H1 (cell line): ENCODE data around the gene NDUFAB1. TPM values are rescaled to one million over a fixed set of nuclear protein-coding genes. Genes with fewer than 3 reads are reported as not detected.

Experiments
- CTCF ChIA-PET: fragments of 300-600 bp; sonication (Branson Sonifier 250); formaldehyde crosslinking; loops from one replicate; lab custom pipeline; 2021; ENCODE audit not compliant: partially characterized antibody; lab: Charles Lee
- POLR2A ChIA-PET: fragments of 300-600 bp; sonication (Branson Sonifier 250); formaldehyde crosslinking; loops from one replicate; lab custom pipeline; 2021; ENCODE audit warnings: inconsistent platforms; ENCODE audit not compliant: partially characterized antibody; lab: Charles Lee
- DNase-seq, 2 experiments: peaks; one replicate each; pipeline versions ENCODE4 v3.0.0 to v3.0.0-alpha.2; 2010 to 2022; ENCODE audit warnings: low spot score in 2 of 2, low read depth in 1 of 2, mixed read lengths in 1 of 2
- FAIRE-seq: peaks from 2 replicates; lab custom pipeline; 2011; peaks lifted over from hg19 to GRCh38; lab: Jason Lieb, UNC
- H2AFZ ChIP-seq: 2 replicates; pipeline ENCODE4 v1.8.1; 2012; ENCODE audit warnings: low read length, inconsistent platforms
- H2AK5ac ChIP-seq: 2 replicates; pipeline ENCODE4 v1.6.1; 2013; ENCODE audit warnings: low read depth, low read length
- H2BK120ac ChIP-seq: replicated peaks from 2 replicates; pipeline ENCODE3; 2013; ENCODE audit warnings: low read depth, low read length, inconsistent platforms
- H2BK12ac ChIP-seq: 2 replicates; pipeline ENCODE4 v1.6.1; 2013; ENCODE audit warnings: low read depth, low read length
- H2BK15ac ChIP-seq: 2 replicates; pipeline ENCODE4 v1.6.1; 2013; ENCODE audit warnings: low read length
- H2BK20ac ChIP-seq: 2 replicates; pipeline ENCODE4 v1.6.1; 2013; ENCODE audit warnings: low read length
- H2BK5ac ChIP-seq: 2 replicates; pipeline ENCODE4 v1.6.1; 2013; ENCODE audit warnings: low read depth, low read length
- H3K14ac ChIP-seq: 2 replicates; pipeline ENCODE4 v1.6.1; 2013; ENCODE audit warnings: inconsistent platforms; ENCODE audit not compliant: insufficient read length
- H3K18ac ChIP-seq: 2 replicates; pipeline ENCODE4 v1.6.1; 2013; ENCODE audit warnings: low read length; ENCODE audit errors: extremely low read depth
- H3K23ac ChIP-seq: 2 replicates; pipeline ENCODE4 v1.6.1; 2013; ENCODE audit warnings: inconsistent platforms; ENCODE audit not compliant: insufficient read length
- H3K23me2 ChIP-seq: 2 replicates; pipeline ENCODE4 v1.6.1; 2013; ENCODE audit warnings: low read depth, low read length
- H3K27ac ChIP-seq: 2 replicates; pipeline ENCODE4 v1.6.1; 2011; ENCODE audit warnings: low read depth, low read length, inconsistent platforms
- H3K27me3 ChIP-seq, 4 experiments: replicated peaks in 1 of 4; 1 replicate in 1 of 4; 2 replicates in 3 of 4; pipeline versions ENCODE4 v1.6.1 to v1.8.1; 2011 to 2013; ENCODE audit warnings: low read length in 3 of 4, mild to moderate bottlenecking in 3 of 4, inconsistent platforms in 2 of 4, mixed read lengths in 2 of 4, moderate library complexity in 1 of 4; ENCODE audit not compliant: control insufficient read depth in 3 of 4, insufficient read depth in 3 of 4; ENCODE audit errors: extremely low read depth in 1 of 4
- H3K36me3 ChIP-seq, 4 experiments: 2 replicates each; pipeline versions ENCODE4 v1.6.1 to v1.8.1; 2011 to 2013; ENCODE audit warnings: mild to moderate bottlenecking in 4 of 4, low read length in 3 of 4, moderate library complexity in 2 of 4, control low read depth in 1 of 4, inconsistent platforms in 1 of 4; ENCODE audit not compliant: insufficient read depth in 4 of 4, control insufficient read depth in 2 of 4
- H3K4ac ChIP-seq: replicated peaks from 2 replicates; pipeline ENCODE3; 2013; ENCODE audit warnings: low read length, low read depth, mixed read lengths, inconsistent platforms; ENCODE audit not compliant: insufficient read length
- H3K4me1 ChIP-seq, 4 experiments: replicated peaks in 1 of 4; 1 replicate in 1 of 4; 2 replicates in 3 of 4; pipeline versions ENCODE4 v1.6.1 to v1.8.1; 2011 to 2013; ENCODE audit warnings: low read length in 3 of 4, inconsistent platforms in 2 of 4, mixed read lengths in 1 of 4; ENCODE audit not compliant: insufficient read depth in 4 of 4, control insufficient read depth in 3 of 4
- H3K4me2 ChIP-seq, 2 experiments: 2 replicates each; pipeline versions ENCODE4 v1.6.1 to v1.8.1; 2011 to 2013; ENCODE audit warnings: low read depth in 2 of 2, low read length in 2 of 2, control low read depth in 1 of 2, inconsistent platforms in 1 of 2, mild to moderate bottlenecking in 1 of 2; ENCODE audit not compliant: insufficient read depth in 1 of 2
- H3K4me3 ChIP-seq, 4 experiments: fragments of 200-600, 300-600 bp in 1 of 4; sonication (generic), shearing (Covaris generic), sonication (Bioruptor Twin) in 1 of 4; 2 replicates each; pipeline versions ENCODE4 v1.5.1 to v1.8.1; 2011 to 2016; ENCODE audit warnings: low read length in 4 of 4, low read depth in 3 of 4, control low read depth in 2 of 4, inconsistent platforms in 2 of 4, mild to moderate bottlenecking in 2 of 4, mixed read lengths in 1 of 4, moderate library complexity in 1 of 4; ENCODE audit not compliant: insufficient read depth in 2 of 4; ENCODE audit errors: extremely low read depth in 1 of 4
- H3K56ac ChIP-seq: replicated peaks from 2 replicates; pipeline ENCODE3; 2013; ENCODE audit warnings: low read depth, mild to moderate bottlenecking, mixed read lengths, low read length, inconsistent platforms; ENCODE audit not compliant: insufficient read length
- H3K79me1 ChIP-seq: 2 replicates; pipeline ENCODE4 v1.6.1; 2013; ENCODE audit warnings: low read depth, low read length, control low read depth
- H3K79me2 ChIP-seq, 2 experiments: 2 replicates each; pipeline versions ENCODE4 v1.6.1 to v1.8.1; 2012 to 2013; ENCODE audit warnings: low read length in 2 of 2, mild to moderate bottlenecking in 2 of 2, inconsistent platforms in 1 of 2; ENCODE audit not compliant: insufficient read depth in 2 of 2, control insufficient read depth in 1 of 2
- H3K9ac ChIP-seq, 4 experiments: replicated peaks in 1 of 4; 1 replicate in 1 of 4; 2 replicates in 3 of 4; pipeline versions ENCODE4 v1.6.1 to v1.8.1; 2011 to 2013; ENCODE audit warnings: low read depth in 3 of 4, low read length in 3 of 4, control low read depth in 2 of 4, mild to moderate bottlenecking in 2 of 4, moderate library complexity in 2 of 4, inconsistent platforms in 1 of 4; ENCODE audit errors: extremely low read depth in 1 of 4
- H3K9me3 ChIP-seq, 2 experiments: 2 replicates each; pipeline versions ENCODE4 v1.6.1 to v1.8.1; 2012 to 2013; ENCODE audit warnings: mild to moderate bottlenecking in 2 of 2, moderate library complexity in 2 of 2, control low read depth in 1 of 2, inconsistent platforms in 1 of 2, low read depth in 1 of 2, low read length in 1 of 2, mixed read lengths in 1 of 2; ENCODE audit not compliant: insufficient read depth in 2 of 2
- H4K20me1 ChIP-seq, 2 experiments: replicated peaks in 1 of 2; 2 replicates each; pipeline versions ENCODE3 to v1.8.1; 2011 to 2013; ENCODE audit warnings: inconsistent platforms in 2 of 2, low read length in 2 of 2, mild to moderate bottlenecking in 1 of 2; ENCODE audit not compliant: insufficient read depth in 2 of 2, control insufficient read depth in 1 of 2
- H4K5ac ChIP-seq: 2 replicates; pipeline ENCODE4 v1.6.1; 2013; ENCODE audit warnings: low read length, low read depth, mixed read lengths, inconsistent platforms; ENCODE audit not compliant: insufficient read length
- H4K8ac ChIP-seq: 2 replicates; pipeline ENCODE4 v1.8.0; 2013; ENCODE audit warnings: mild to moderate bottlenecking, moderate library complexity, low read length, inconsistent platforms; ENCODE audit not compliant: insufficient read depth; ENCODE audit errors: extremely low read depth
- H4K91ac ChIP-seq: replicated peaks from 2 replicates; pipeline ENCODE3; 2013; ENCODE audit warnings: low read length, mixed read lengths, inconsistent platforms; ENCODE audit not compliant: insufficient read length
- ATF3 ChIP-seq: IDR thresholded peaks from 2 replicates; pipeline ENCODE4 v1.6.1; 2011; ENCODE audit warnings: low read depth, mild to moderate bottlenecking, low read length; ENCODE audit not compliant: insufficient read depth
- CREB1 ChIP-seq: IDR thresholded peaks from 2 replicates; pipeline ENCODE4 v1.6.1; 2012; ENCODE audit warnings: inconsistent platforms
- EGR1 ChIP-seq: IDR thresholded peaks from 2 replicates; pipeline ENCODE4 v1.6.1; 2011; ENCODE audit warnings: low read depth, low read length, borderline replicate concordance
- KDM1A ChIP-seq: fragments of 200-600, 300-600 bp; sonication (generic); IDR thresholded peaks from 2 replicates; pipeline ENCODE4 v1.7.1; 2016; ENCODE audit warnings: mild to moderate bottlenecking, low read length, borderline replicate concordance
- NANOG ChIP-seq: IDR thresholded peaks from 2 replicates; pipeline ENCODE4 v1.6.1; 2011; ENCODE audit warnings: low read length, low read depth, mild to moderate bottlenecking, inconsistent platforms; ENCODE audit not compliant: insufficient read depth, poor library complexity, severe bottlenecking
- RBBP5 ChIP-seq: IDR thresholded peaks from 2 replicates; pipeline ENCODE4 v1.7.1; 2012; ENCODE audit warnings: low read depth, mild to moderate bottlenecking, inconsistent platforms, low read length, moderate library complexity, borderline replicate concordance
- WGBS, 2 experiments: shearing (Covaris generic) in 1 of 2; methylation state at CpG; one replicate each; pipeline versions ENCODE4 v1.1.6 to v1.1.7; 2013 to 2015; ENCODE audit warnings: low lambda C conversion rate in 2 of 2, mixed read lengths in 2 of 2, inconsistent platforms in 1 of 2, low coverage in 1 of 2, missing lambda C conversion rate in 1 of 2; ENCODE audit not compliant: insufficient replicate concordance in 2 of 2, insufficient coverage in 1 of 2, insufficient read length in 1 of 2; ENCODE audit errors: extremely low coverage in 1 of 2, missing lambda C conversion rate in 1 of 2; 5-methylcytosine and 5-hydroxymethylcytosine counted together
- long read RNA-seq, 2 experiments: library from RNA in 1 of 2; library from capped mRNA in 1 of 2; stranded (forward); transcript quantifications; one replicate each; pipeline ENCODE4 v2.0.0, GENCODE V29; 2021; ENCODE audit warnings: inconsistent platforms in 1 of 2
- polyA minus RNA-seq, 3 experiments: library from RNA; depleted of rRNA, polyadenylated mRNA; stranded (reverse); fragments of >200 nt; gene quantifications; 1 replicate in 2 of 3; 2 replicates in 1 of 3; pipeline ENCODE4 v1.2.3, GENCODE V29; 2011
- polyA plus RNA-seq, 7 experiments: library from polyadenylated mRNA; depleted of rRNA in 3 of 7; stranded (reverse) in 5 of 7; unstranded in 2 of 7; fragments of >200 nt in 5 of 7; fragments of 200-250 nt in 2 of 7; gene quantifications; 1 replicate in 5 of 7; 2 replicates in 1 of 7; 4 replicates in 1 of 7; pipeline versions ENCODE4 v1.2.1 to v1.2.3, GENCODE V29; 2011 to 2013; ENCODE audit warnings: missing spikeins in 2 of 7, mixed read lengths in 2 of 7
- total RNA-seq: library from RNA; stranded (reverse); fragmentation: NEBNext Ultra II Directional; extraction: Animal tissue kit (Norgen Biotek cat#: 25700); gene quantifications from 2 replicates; pipeline ENCODE4 v1.2.1, GENCODE V29; 2021

Gene NDUFAB1
- 135 and 145 TPM in 2 replicates for total RNA-seq
- 247 and 294 TPM in 2 replicates for polyA plus RNA-seq (2011; rRNA removed)
- polyA plus RNA-seq (2011; cell fraction: cytosol; rRNA removed) = 251 TPM
- 179 TPM for polyA plus RNA-seq (2011; cell fraction: nucleus; rRNA removed)
- polyA plus RNA-seq (2012, experiment 1 of 2) = 147 to 186 TPM (median 166 TPM) in 4 replicates
- 242 TPM for polyA plus RNA-seq (2012, experiment 2 of 2)
- 221 TPM for polyA plus RNA-seq (2013, experiment 1 of 2)
- polyA plus RNA-seq (2013, experiment 2 of 2) = 223 TPM
- 19.9 and 25.6 TPM in 2 replicates for polyA minus RNA-seq (2011; rRNA and poly(A)+ RNA removed)
- polyA minus RNA-seq (2011; cell fraction: cytosol; rRNA and poly(A)+ RNA removed) = 69.9 TPM
- polyA minus RNA-seq (2011; cell fraction: nucleus; rRNA and poly(A)+ RNA removed) = 32.3 TPM
- long read RNA-seq, experiment 1, transcript NDUFAB1-201 (5 exons, 717 nt) = major isoform, 164 of 197 reads
- long read RNA-seq, experiment 1, partial matches to known transcripts = 27 of 197 reads
- long read RNA-seq, experiment 1, other reads (novel, unspliced or antisense) = 1 of 197 reads
- long read RNA-seq, experiment 2, partial matches to known transcripts = 3 of 3 reads
- long read RNA-seq, experiment 2, other reads (novel, unspliced or antisense) = 0 of 3 reads

DNA sequence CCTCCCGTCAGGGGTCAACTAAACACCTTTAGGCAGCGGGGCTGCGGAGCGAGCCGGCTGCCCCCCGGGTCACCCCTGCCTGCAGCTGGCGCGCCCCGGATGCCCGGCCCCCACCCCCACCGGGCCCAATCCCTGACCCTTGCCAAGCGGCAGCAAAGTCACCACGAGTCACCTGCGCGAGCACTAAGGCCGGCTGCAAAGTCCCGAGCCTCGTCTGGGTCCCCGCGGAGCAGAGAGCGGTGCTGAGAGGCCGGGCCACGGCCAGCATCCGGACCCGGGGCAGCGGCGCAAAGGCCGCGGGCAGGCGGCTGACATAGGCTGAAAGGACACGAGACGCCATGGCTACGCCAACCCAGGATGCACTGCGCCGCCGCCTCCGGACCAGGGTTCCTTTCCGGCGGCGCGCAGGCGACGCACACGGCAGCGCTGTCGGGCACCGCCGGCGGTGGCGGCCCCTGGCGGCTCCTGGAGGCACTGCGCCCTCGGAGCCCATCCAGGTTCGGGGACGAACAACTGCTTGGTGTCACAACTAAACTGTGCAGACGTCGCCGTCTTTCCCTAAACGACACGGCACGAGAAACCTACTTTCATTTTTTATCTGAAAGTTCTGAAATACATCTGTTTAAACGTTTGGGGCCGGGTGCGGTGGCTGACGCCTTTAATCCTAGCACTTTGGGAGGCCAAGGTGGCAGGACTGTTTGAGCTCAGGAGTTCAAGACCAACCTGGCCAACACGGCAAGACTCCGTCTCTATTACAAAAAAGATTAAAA is at the start of gene NDUFAB1:
Gene NDUFAB1 (minus strand): TSS at position 366 of the 770 bp plus-strand sequence. CDS start 26 bp downstream, at position 340.
- Histone ChIP-seq H4K91ac (peak within 1 kb of the TSS; percentile 52), H2BK120ac (no peak within 1 kb of the TSS), H2BK20ac (no peak within 1 kb of the TSS), H3K4me3 (peak within 1 kb of the TSS; percentile 86 to 99 (median 99)), H3K14ac (no peak within 1 kb of the TSS), H3K9ac (peak within 1 kb of the TSS; percentile 89 to 95 (median 91)), H2BK5ac (peak within 1 kb of the TSS; percentile 3), H2AFZ (peak within 1 kb of the TSS; percentile 25; the same call in 1 of the 2 replicates), H4K5ac (peak within 1 kb of the TSS; percentile 85), H2AK5ac (no peak within 1 kb of the TSS), H3K23ac (no peak within 1 kb of the TSS), H3K4ac (peak within 1 kb of the TSS; percentile 76), H3K79me1 (peaks cover 9% of the 10 kb centered on the region), H3K4me1 (peaks cover 2 to 9% (median 4%) of the 10 kb centered on the region in 4 experiments; a peak in 4 of 7 replicates), H3K18ac (peak within 1 kb of the TSS; percentile 72), H2BK12ac (no peak within 1 kb of the TSS; the same call in none of the 2 replicates), H3K4me2 (peak within 1 kb of the TSS; percentile 86 to 96), H2BK15ac (no peak within 1 kb of the TSS), H3K9me3 (no peaks in the 10 kb centered on the region), H4K20me1 (peaks cover 3 to 4% of the 10 kb centered on the region in 2 experiments), H3K79me2 (peaks cover 34 to 47% of the 10 kb centered on the region in 2 experiments), H3K36me3 (peaks cover 11 to 22% (median 17%) of the 10 kb centered on the region in 4 experiments), H4K8ac (peak within 1 kb of the TSS; percentile 94), H3K27ac (peak within 1 kb of the TSS; percentile 65), H3K56ac (peak within 1 kb of the TSS; percentile 62), H3K23me2 (peaks cover 6% of the 10 kb centered on the region), H3K27me3 (no peaks in the 10 kb centered on the region)
- DNase-seq = peak; percentile 43 to 96
- FAIRE-seq = no peak
- 8% methylated on average over 64 of the region's 67 CpGs; no CpG with 5 or more reads in 1 of the 2 experiments for WGBS, 2 experiments
- ChIA-PET CTCF (interaction anchor here (0.9 to 3.3 kb wide), 22 partner anchors 8 to 96 kb away, joined by 3 to 17 read pairs (median 4); partner anchors contain the start of genes EARS2 and UBFD1), POLR2A (interaction anchor here (0.8 to 4.3 kb wide), 7 partner anchors 9 to 83 kb away, joined by 3 to 19 read pairs (median 3); partner anchors contain the start of genes EARS2 and UBFD1)
- TF ChIP-seq KDM1A = 0 out of 2 replicates have a peak, but pooled peaks have one; percentile 36
- peak; percentile 79 for TF ChIP-seq CREB1
- 0 out of 2 replicates have a peak, but pooled peaks have one; percentile 32 for TF ChIP-seq RBBP5
- TF ChIP-seq NANOG = no peak
- TF ChIP-seq EGR1 = peak; percentile 47; the same call in 1 of the 2 replicates
- TF ChIP-seq ATF3 = peak; percentile 46; the same call in 1 of the 2 replicates
